ENCODE measurements around the gene DDTL.
"Not testable (repeated sequence)": the region's sequence is repeated elsewhere in the genome, so short reads cannot be mapped to it uniquely, and the experiment has no call there.

The DDTL gene

DNA sequence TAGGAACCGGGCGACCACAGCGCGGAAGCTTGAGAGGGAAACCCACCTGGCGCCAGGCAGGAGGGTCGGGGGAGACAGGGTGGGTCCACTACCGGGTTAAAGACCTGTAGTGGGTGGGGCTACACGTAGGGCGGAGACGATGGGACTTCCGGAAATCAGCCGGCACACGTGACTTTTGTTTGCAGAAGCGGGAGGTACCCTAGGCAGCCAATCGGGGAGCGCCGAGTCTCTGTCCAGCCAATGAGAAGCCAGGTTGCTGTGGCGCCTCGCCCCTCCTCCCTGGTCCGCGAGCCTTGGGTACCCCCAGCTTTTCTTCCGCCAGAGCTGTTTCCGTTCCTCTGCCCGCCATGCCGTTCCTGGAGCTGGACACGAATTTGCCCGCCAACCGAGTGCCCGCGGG, at the start of gene DDTL:
TSS of gene DDTL (plus strand) at position 321 of the 400 bp plus-strand sequence. CDS start at position 348, 27 bp downstream.
- not testable (repeated sequence) for DNase-seq (ENCODE audit: low spot score)

GRCh38 chr22:23920267-23920611, 46.4 kb upstream of the DDTL start:
- not testable (repeated sequence) for DNase-seq (ENCODE audit: low spot score)

GRCh38 chr22:23921586-23922201, 45.0 kb upstream of the DDTL start:
- not testable (repeated sequence) for DNase-seq (ENCODE audit: low spot score)

- DNase-seq (ENCODE audit: low spot score), result no peak
Measured at GRCh38 chr22:23922921-23923320, 43.8 kb upstream of the DDTL start.

GRCh38 chr22:23925020-23925606, 41.6 kb upstream of the DDTL start:
- no peak for DNase-seq (ENCODE audit: low spot score)

GRCh38 chr22:23926561-23926960, 40.1 kb upstream of the DDTL start:
- no peak for DNase-seq (ENCODE audit: low spot score)

GRCh38 chr22:23938328-23939016, 28.2 kb upstream of the DDTL start:
- DNase-seq (ENCODE audit: low spot score), result no peak

- DNase-seq (ENCODE audit: low spot score), result no peak
Measured at GRCh38 chr22:23939017-23939357, 27.7 kb upstream of the DDTL start.

GRCh38 chr22:23940166-23940565, 26.5 kb upstream of the DDTL start:
- not testable (repeated sequence) for DNase-seq (ENCODE audit: low spot score)

GRCh38 chr22:23947391-23947790, 19.3 kb upstream of the DDTL start:
- DNase-seq (ENCODE audit: low spot score), result not testable (repeated sequence)

DNA sequence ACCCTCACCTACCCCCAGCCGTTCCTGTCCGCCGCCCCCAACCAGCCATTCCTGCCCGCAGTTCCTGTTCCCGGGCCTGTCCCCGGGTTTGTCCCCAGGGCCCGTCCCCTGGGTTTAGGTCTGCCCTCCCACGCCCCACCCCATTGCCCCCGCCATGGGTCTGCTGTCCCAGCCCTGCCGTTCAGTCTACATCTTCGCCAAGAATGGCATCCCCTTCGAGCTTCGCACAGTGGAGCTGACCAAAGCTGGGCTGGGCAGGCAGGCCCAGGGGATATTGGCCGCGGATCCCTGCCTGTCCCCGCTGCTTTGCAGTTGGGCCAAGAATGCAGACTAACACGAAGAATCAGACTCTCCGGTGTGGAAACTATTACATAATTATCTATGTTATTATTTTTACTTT, 16.9 kb upstream of the DDTL start:
- not testable (repeated sequence) for DNase-seq (ENCODE audit: low spot score)

DNA sequence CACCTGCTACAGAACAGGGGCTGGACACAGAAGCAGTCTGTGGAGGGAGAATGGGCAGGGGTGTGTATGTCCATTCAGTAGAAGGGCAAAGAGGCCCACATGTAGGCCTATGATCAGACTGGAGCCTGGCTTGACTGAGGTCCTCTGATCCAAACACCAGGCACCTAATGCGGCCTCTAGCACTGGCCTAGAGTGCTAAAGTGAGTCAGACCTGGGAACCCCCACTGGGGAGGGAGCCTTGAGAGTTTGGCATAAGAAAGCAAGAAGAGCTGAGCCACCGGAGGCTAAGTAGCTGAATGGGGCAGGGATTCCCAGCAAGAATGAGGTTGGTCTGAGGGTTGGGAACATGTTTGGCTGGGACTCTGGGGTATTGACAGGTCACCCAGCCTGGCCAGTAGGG, 15.3 kb upstream of the DDTL start:
- not testable (repeated sequence) for DNase-seq (ENCODE audit: low spot score)

DNA sequence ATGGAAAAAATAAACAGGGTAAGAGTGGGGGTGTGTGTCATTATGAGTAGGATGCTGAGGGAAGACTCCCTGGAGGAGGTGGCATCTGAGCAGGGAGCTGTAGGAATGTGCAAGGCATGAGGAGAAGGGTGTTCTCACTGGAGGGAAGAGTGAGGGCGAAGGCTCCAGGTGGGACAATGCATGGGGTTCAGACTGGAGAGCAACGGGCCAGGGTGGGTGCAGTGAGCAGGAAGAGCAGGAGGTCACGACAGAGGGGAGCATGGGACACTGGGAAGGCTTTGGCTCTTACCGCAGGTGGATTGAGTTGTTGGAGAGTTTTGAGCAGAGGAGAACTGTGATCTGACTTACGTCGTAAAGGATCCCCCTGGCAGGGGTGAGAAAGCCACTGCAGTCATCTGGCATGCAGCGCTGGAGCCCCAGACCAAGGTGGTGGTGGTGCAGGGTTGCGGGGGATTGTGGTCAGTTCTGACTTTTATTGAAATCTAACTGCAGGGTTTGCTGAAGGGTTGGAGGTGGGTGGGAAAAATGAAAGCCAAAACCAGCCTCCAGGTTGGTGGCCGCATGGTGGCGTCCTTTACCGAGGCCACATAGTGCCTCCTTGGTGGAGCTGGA, 13.8 kb upstream of the DDTL start:
- not testable (repeated sequence) for DNase-seq (ENCODE audit: low spot score)

GRCh38 chr22:23953485-23953884, 13.2 kb upstream of the DDTL start:
- DNase-seq (ENCODE audit: low spot score), result not testable (repeated sequence)

- DNase-seq (ENCODE audit: low spot score), result not testable (repeated sequence)
Measured at GRCh38 chr22:23954193-23954990, 12.3 kb upstream of the DDTL start.

- DNase-seq (ENCODE audit: low spot score), result not testable (repeated sequence)
Measured at GRCh38 chr22:23954991-23955305, 11.7 kb upstream of the DDTL start.

DNA sequence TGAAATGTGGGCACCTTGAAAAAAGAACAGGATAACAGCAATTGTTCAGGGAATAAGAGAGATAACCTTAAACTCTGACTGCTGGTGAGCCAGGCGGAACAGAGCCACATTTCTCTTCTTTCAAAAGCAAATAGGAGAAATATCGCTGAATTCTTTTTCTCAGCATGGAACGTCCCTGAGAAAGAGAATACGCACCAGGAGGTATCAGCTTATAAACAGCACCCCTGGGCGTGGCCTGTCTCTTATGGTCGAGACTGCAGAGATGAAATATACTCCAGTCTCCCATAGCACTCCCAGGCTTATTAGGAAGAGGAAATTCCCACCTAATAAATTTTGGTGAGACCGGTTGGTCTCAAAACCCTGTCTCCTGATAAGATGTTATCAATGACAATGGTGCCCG, 10.8 kb upstream of the DDTL start:
- DNase-seq (ENCODE audit: low spot score), result not testable (repeated sequence)

GRCh38 chr22:23956301-23956900, 10.3 kb upstream of the DDTL start:
- DNase-seq (ENCODE audit: low spot score), result not testable (repeated sequence)

- DNase-seq (ENCODE audit: low spot score), result not testable (repeated sequence)
Measured at GRCh38 chr22:23961084-23961771, 5.5 kb upstream of the DDTL start, which contains the start of gene GSTT2B. TSS of gene GSTT2B (minus strand) at chr22:23961195. CDS start at chr22:23961131, 64 bp downstream.

DNA sequence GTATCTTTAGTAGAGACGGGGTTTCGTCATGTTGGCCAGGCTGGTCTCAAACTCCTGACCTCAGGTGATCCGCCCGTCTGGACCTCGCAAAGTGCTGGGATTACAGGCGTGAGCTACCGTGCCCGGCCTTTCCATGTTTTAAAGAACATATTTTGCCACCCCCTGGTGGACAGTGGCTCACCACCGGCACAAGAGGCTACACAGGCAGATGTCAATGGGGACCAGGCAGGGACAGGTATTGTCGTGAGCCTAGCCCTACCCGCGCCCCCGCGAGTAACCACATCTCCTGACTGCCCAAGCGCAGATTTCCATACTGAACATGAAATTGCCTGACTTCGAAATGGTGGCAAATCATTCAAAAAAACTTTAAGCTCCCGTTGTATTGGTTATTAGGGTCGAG, 594 bp upstream of the DDTL start:
- DNase-seq (ENCODE audit: low spot score), result not testable (repeated sequence)

DNA sequence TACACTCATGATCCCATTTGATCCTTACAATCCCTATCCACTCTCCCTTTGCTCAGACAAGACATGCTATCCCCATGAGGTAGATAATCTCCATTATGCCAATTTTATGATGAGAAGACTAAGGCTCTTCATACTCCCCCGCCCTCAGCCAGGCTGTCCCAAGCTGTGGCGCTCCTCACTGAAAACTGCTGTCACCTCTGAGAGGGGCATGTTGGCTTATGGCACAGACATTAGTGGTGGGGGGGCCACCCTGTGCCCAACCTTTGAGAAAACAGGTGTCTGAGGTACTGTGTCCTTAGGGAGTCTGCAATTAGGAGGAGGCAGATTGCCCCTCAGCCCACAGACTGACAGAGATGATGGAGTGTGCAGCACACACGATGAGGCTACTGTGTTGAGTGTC, 2.4 kb downstream of the DDTL start:
- no peak for DNase-seq (ENCODE audit: low spot score)
